ENCODE data around the gene C4orf46. TPM values are rescaled to one million over a fixed set of nuclear protein-coding genes. Genes with fewer than 3 reads are reported as not detected.

C4orf46 gene
- total and polyA plus RNA-seq, 2 experiments from 2014 or later, result 23.9 to 41.5 TPM

DNA sequence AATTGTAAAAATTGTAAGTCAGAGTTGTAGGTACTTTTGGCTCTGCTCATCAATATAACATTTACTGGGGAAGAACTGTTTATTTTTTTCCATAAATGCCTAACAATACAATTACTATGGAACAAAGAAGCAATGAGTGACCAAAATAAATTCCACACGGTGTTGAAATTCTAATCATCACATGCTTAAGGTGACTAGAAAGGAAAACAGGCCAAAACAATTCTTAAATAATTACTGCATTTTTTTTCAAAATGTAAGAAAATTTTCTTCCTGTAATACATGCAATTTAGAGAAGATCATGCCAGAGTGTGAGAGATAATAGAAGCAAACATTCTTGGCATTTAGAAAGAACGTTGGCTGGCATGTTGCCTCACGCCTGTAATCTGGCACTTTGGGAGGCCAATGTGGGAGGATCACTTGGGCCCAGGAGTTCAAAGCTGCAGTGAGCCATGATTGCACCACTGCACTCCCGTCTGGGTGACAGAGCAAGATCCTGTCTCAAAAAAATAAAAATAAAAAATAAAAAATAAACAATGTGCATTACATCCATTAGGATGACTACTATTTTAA is 22.5 kb downstream of the C4orf46 start:
- ATAC-seq, result no peak
- Histone ChIP-seq H3K4me1 (ENCODE audit: insufficient read depth) (no peaks in the 10 kb centered on the region), H3K79me2 (replicated peaks; ENCODE audit: insufficient read depth) (no peaks in the 10 kb centered on the region), H3F3A (replicated peaks; ENCODE audit: low read depth) (no peaks in the 10 kb centered on the region), H4K20me1 (replicated peaks; ENCODE audit: insufficient read depth) (no peaks in the 10 kb centered on the region), H2AFZ (no peak overlapping the region; the same call in 1 of the 2 replicates), H3K27me3 (ENCODE audit: insufficient read depth) (no peaks in the 10 kb centered on the region), H3K36me3 (ENCODE audit: insufficient read depth) (no peaks in the 10 kb centered on the region), H3K27ac (ENCODE audit: low read depth) (no peak overlapping the region), H3K9me2 (ENCODE audit: insufficient read depth) (no peaks in the 10 kb centered on the region), H3K4me2 (no peak overlapping the region), H3K4me3 (no peak overlapping the region)
- Mint-ChIP-seq H3K36me3 (ENCODE audit: low read depth) (no peaks in the 10 kb centered on the region), H3K27ac (no peak overlapping the region), H3K4me1 (no peaks in the 10 kb centered on the region), H3K4me3 (no peak overlapping the region), H3K9me3 (no peaks in the 10 kb centered on the region; the same call in 2 of the 3 replicates), H3K27me3 (ENCODE audit: insufficient read depth, low read depth, poor library complexity) (no peaks in the 10 kb centered on the region)
- TF ChIP-seq STAT1 (IDR thresholded peaks at IDR 0.05; ENCODE audit: unreplicated experiment), result no peak
- TF ChIP-seq JUNB (IDR thresholded peaks at IDR 0.05; ENCODE audit: unreplicated experiment), result no peak
- no peak for TF ChIP-seq POLR2AphosphoS5 (IDR thresholded peaks at IDR 0.05; ENCODE audit: low read depth)
- TF ChIP-seq, protein P1, sequence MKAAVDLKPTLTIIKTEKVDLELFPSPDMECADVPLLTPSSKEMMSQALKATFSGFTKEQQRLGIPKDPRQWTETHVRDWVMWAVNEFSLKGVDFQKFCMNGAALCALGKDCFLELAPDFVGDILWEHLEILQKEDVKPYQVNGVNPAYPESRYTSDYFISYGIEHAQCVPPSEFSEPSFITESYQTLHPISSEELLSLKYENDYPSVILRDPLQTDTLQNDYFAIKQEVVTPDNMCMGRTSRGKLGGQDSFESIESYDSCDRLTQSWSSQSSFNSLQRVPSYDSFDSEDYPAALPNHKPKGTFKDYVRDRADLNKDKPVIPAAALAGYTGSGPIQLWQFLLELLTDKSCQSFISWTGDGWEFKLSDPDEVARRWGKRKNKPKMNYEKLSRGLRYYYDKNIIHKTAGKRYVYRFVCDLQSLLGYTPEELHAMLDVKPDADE (IDR thresholded peaks at IDR 0.05), result no peak
- TF ChIP-seq EZH2phosphoT487 (IDR thresholded peaks at IDR 0.05; ENCODE audit: unreplicated experiment), result no peak
- no peak for TF ChIP-seq NANOG (IDR thresholded peaks at IDR 0.05; ENCODE audit: borderline replicate concordance)
- TF ChIP-seq, protein P2, sequence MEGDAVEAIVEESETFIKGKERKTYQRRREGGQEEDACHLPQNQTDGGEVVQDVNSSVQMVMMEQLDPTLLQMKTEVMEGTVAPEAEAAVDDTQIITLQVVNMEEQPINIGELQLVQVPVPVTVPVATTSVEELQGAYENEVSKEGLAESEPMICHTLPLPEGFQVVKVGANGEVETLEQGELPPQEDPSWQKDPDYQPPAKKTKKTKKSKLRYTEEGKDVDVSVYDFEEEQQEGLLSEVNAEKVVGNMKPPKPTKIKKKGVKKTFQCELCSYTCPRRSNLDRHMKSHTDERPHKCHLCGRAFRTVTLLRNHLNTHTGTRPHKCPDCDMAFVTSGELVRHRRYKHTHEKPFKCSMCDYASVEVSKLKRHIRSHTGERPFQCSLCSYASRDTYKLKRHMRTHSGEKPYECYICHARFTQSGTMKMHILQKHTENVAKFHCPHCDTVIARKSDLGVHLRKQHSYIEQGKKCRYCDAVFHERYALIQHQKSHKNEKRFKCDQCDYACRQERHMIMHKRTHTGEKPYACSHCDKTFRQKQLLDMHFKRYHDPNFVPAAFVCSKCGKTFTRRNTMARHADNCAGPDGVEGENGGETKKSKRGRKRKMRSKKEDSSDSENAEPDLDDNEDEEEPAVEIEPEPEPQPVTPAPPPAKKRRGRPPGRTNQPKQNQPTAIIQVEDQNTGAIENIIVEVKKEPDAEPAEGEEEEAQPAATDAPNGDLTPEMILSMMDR (conservative IDR thresholded peaks at IDR 0.05; ENCODE audit: low read depth in 2 of 2), result no peak
- no peak for TF ChIP-seq REST (IDR thresholded peaks at IDR 0.05; ENCODE audit: unreplicated experiment)
- no peak for TF ChIP-seq ZNF114 (CRISPR knock-in tag; IDR thresholded peaks at IDR 0.05)
- TF ChIP-seq, protein P3, sequence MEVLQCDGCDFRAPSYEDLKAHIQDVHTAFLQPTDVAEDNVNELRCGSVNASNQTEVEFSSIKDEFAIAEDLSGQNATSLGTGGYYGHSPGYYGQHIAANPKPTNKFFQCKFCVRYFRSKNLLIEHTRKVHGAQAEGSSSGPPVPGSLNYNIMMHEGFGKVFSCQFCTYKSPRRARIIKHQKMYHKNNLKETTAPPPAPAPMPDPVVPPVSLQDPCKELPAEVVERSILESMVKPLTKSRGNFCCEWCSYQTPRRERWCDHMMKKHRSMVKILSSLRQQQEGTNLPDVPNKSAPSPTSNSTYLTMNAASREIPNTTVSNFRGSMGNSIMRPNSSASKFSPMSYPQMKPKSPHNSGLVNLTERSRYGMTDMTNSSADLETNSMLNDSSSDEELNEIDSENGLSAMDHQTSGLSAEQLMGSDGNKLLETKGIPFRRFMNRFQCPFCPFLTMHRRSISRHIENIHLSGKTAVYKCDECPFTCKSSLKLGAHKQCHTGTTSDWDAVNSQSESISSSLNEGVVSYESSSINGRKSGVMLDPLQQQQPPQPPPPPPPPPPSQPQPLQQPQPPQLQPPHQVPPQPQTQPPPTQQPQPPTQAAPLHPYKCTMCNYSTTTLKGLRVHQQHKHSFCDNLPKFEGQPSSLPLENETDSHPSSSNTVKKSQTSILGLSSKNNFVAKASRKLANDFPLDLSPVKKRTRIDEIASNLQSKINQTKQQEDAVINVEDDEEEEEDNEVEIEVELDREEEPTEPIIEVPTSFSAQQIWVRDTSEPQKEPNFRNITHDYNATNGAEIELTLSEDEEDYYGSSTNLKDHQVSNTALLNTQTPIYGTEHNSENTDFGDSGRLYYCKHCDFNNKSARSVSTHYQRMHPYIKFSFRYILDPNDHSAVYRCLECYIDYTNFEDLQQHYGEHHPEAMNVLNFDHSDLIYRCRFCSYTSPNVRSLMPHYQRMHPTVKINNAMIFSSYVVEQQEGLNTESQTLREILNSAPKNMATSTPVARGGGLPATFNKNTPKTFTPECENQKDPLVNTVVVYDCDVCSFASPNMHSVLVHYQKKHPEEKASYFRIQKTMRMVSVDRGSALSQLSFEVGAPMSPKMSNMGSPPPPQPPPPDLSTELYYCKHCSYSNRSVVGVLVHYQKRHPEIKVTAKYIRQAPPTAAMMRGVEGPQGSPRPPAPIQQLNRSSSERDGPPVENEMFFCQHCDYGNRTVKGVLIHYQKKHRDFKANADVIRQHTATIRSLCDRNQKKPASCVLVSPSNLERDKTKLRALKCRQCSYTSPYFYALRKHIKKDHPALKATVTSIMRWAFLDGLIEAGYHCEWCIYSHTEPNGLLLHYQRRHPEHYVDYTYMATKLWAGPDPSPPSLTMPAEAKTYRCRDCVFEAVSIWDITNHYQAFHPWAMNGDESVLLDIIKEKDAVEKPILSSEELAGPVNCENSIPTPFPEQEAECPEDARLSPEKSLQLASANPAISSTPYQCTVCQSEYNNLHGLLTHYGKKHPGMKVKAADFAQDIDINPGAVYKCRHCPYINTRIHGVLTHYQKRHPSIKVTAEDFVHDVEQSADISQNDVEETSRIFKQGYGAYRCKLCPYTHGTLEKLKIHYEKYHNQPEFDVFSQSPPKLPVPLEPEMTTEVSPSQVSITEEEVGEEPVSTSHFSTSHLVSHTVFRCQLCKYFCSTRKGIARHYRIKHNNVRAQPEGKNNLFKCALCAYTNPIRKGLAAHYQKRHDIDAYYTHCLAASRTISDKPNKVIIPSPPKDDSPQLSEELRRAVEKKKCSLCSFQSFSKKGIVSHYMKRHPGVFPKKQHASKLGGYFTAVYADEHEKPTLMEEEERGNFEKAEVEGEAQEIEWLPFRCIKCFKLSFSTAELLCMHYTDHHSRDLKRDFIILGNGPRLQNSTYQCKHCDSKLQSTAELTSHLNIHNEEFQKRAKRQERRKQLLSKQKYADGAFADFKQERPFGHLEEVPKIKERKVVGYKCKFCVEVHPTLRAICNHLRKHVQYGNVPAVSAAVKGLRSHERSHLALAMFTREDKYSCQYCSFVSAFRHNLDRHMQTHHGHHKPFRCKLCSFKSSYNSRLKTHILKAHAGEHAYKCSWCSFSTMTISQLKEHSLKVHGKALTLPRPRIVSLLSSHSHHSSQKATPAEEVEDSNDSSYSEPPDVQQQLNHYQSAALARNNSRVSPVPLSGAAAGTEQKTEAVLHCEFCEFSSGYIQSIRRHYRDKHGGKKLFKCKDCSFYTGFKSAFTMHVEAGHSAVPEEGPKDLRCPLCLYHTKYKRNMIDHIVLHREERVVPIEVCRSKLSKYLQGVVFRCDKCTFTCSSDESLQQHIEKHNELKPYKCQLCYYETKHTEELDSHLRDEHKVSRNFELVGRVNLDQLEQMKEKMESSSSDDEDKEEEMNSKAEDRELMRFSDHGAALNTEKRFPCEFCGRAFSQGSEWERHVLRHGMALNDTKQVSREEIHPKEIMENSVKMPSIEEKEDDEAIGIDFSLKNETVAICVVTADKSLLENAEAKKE (CRISPR knock-in tag; IDR thresholded peaks at IDR 0.05), result no peak
- no peak for TF ChIP-seq CREB1 (CRISPR knock-in tag; IDR thresholded peaks at IDR 0.05; ENCODE audit: low read depth)
- no peak for TF ChIP-seq ZNF331 (CRISPR knock-in tag; IDR thresholded peaks at IDR 0.05; ENCODE audit: low read depth)
- no peak for TF ChIP-seq EZH2 (IDR thresholded peaks at IDR 0.05; ENCODE audit: low read depth, unreplicated experiment)
- no peak for DNase-seq (ENCODE audit: low spot score)

Data from GM23338 (cell line).